ENCODE data around the gene NPC2. TPM values are rescaled to one million over a fixed set of nuclear protein-coding genes. Genes with fewer than 3 reads are reported as not detected.

Gene NPC2
- total and polyA plus RNA-seq, 9 of the 15 experiments (the other 6 are each of a cell fraction or from before 2014, with no cell fraction given) = 16.6 to 74.1 (median 32.6) TPM

DNA sequence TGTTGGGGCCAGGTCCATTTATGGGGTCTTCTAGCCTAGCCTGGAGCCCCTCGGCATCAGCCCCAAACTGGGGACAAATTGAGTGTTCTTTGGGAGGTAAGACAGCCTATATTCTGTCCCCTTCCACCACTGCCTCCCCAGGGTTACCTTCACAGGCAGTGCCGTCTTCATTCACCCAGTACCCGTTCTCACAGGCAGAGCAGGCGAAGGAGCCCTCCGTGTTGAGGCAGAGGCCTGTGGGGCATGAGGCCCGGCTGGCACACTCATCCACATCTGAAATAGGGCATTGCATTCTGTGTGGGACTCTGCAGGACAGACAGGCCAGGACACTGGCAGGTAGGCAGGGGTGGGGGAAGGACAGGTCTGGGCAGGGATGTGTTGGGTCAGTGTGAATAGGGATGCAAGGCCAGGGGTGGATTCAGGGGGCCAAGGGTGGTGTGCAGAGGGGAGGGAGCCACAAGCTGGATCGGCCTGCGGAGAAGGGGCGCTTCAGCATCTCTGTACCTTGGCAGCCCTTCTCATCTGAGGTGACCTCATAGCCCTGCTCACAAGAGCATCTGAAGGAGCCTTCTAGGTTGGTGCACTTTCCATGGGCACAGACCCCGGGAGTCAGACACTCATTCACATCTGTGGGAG lies 16.6 kb upstream of the NPC2 start:
- Histone ChIP-seq H3K36me3 (ENCODE audit: control insufficient read depth, insufficient read depth, low read length) (no peaks in the 10 kb centered on the region), H3K27me3 (ENCODE audit: control insufficient read depth in 2 of 2, insufficient read depth in 2 of 2, low read length in 2 of 2) (peaks cover 6 to 68% of the 10 kb centered on the region in 2 experiments; a peak in 3 of 5 replicates), H3K4me1 (replicated peaks in 1 of 2; ENCODE audit: control insufficient read depth in 2 of 2, insufficient read depth in 2 of 2, low read length in 2 of 2) (no peaks in the 10 kb centered on the region), H3K9me1 (ENCODE audit: control insufficient read depth, insufficient read depth, low read length) (no peaks in the 10 kb centered on the region), H3K4me2 (ENCODE audit: insufficient read depth, low read length) (no peak overlapping the region), H3K27ac (ENCODE audit: extremely low read depth, low read depth, low read length) (no peak overlapping the region), H3K4me3 (no peak overlapping the region), H3K79me2 (ENCODE audit: control insufficient read depth, insufficient read depth, low read length) (no peaks in the 10 kb centered on the region), H3K9ac (ENCODE audit: insufficient read depth in 1 of 2, low read depth in 2 of 2, low read length in 2 of 2) (no peak overlapping the region), H4K20me1 (replicated peaks; ENCODE audit: control insufficient read depth, insufficient read depth, low read length) (no peaks in the 10 kb centered on the region), H2AFZ (ENCODE audit: low read depth, low read length) (no peak overlapping the region), H3K9me3 (replicated peaks; ENCODE audit: control insufficient read depth, insufficient read depth, low read depth, low read length) (no peaks in the 10 kb centered on the region)
- intact Hi-C loops (cut with micrococcal nuclease) = no loop called here
- BruUV-seq (replicated peaks) = no TSS peak
- 3% methylated on average over 8 of the region's 10 CpGs for WGBS (ENCODE audit: insufficient coverage, low coverage, missing lambda C conversion rate)
- ATAC-seq = no peak
- in situ Hi-C loops (cut with MboI) = no loop called here
- TF ChIP-seq POLR2H (tag; IDR thresholded peaks at IDR 0.05; ENCODE audit: low read depth) (no peak), POLR2G (IDR thresholded peaks at IDR 0.05; ENCODE audit: low read depth, low read length) (no peak), FOXK2 (conservative IDR thresholded peaks at IDR 0.05 in 1 of 2, IDR thresholded peaks at IDR 0.05 in 1 of 2; ENCODE audit: low read depth in 2 of 2) (no peak), ZNF134 (CRISPR knock-in tag; conservative IDR thresholded peaks at IDR 0.05) (no peak), ZNF507 (tag; conservative IDR thresholded peaks at IDR 0.05) (no peak), PHF21A (IDR thresholded peaks at IDR 0.05; ENCODE audit: borderline replicate concordance, low read depth) (no peak), NFE2 (IDR thresholded peaks at IDR 0.05; ENCODE audit: low read depth) (no peak), TCF7L2 (IDR thresholded peaks at IDR 0.05; ENCODE audit: low read depth, low read length) (no peak), GATAD2A (IDR thresholded peaks at IDR 0.05) (no peak), ZNF778 (CRISPR knock-in tag; IDR thresholded peaks at IDR 0.05) (no peak), ZNF24 (IDR thresholded peaks at IDR 0.05) (no peak), IRF2 (CRISPR knock-in tag; IDR thresholded peaks at IDR 0.05) (no peak), ZNF408 (CRISPR knock-in tag; IDR thresholded peaks at IDR 0.05; ENCODE audit: low read depth) (no peak), NCOR1 (IDR thresholded peaks at IDR 0.05) (no peak), ZC3H8 (IDR thresholded peaks at IDR 0.05) (no peak)
- TF ChIP-seq, protein P1, sequence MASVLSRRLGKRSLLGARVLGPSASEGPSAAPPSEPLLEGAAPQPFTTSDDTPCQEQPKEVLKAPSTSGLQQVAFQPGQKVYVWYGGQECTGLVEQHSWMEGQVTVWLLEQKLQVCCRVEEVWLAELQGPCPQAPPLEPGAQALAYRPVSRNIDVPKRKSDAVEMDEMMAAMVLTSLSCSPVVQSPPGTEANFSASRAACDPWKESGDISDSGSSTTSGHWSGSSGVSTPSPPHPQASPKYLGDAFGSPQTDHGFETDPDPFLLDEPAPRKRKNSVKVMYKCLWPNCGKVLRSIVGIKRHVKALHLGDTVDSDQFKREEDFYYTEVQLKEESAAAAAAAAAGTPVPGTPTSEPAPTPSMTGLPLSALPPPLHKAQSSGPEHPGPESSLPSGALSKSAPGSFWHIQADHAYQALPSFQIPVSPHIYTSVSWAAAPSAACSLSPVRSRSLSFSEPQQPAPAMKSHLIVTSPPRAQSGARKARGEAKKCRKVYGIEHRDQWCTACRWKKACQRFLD (CRISPR knock-in tag; IDR thresholded peaks at IDR 0.05) = no peak
- TF ChIP-seq, protein P2, sequence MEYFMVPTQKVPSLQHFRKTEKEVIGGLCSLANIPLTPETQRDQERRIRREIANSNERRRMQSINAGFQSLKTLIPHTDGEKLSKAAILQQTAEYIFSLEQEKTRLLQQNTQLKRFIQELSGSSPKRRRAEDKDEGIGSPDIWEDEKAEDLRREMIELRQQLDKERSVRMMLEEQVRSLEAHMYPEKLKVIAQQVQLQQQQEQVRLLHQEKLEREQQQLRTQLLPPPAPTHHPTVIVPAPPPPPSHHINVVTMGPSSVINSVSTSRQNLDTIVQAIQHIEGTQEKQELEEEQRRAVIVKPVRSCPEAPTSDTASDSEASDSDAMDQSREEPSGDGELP (CRISPR knock-in tag; IDR thresholded peaks at IDR 0.05; ENCODE audit: borderline replicate concordance) = no peak
- TF ChIP-seq, protein P3, sequence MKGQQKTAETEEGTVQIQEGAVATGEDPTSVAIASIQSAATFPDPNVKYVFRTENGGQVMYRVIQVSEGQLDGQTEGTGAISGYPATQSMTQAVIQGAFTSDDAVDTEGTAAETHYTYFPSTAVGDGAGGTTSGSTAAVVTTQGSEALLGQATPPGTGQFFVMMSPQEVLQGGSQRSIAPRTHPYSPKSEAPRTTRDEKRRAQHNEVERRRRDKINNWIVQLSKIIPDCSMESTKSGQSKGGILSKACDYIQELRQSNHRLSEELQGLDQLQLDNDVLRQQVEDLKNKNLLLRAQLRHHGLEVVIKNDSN (CRISPR knock-in tag; IDR thresholded peaks at IDR 0.05) = no peak
- FAIRE-seq = no peak
- POLR2A ChIA-PET = no interaction called here
- DNase-seq (ENCODE audit: extremely low read depth in 1 of 4, low spot score in 3 of 4) = no peak
- CTCF ChIA-PET (ENCODE audit: low intra/inter-chr PET ratio) = no interaction called here

Data from K562 (cell line).